Neuronal stem cell (in vitro differentiated cells): ENCODE results near the gene TIMM13.

Source experiments
- DNase-seq: peaks from one replicate; pipeline ENCODE4 v3.0.0-alpha.2; 2013; ENCODE audit warnings: low spot score
- H2AFZ ChIP-seq: one replicate; pipeline ENCODE4 v1.6.1; 2013; ENCODE audit warnings: mild to moderate bottlenecking, low read length, inconsistent platforms
- H2AK5ac ChIP-seq: 2 replicates; pipeline ENCODE4 v1.6.1; 2013; ENCODE audit warnings: low read depth, mild to moderate bottlenecking, inconsistent platforms, low read length, moderate library complexity, mixed read lengths
- H2BK120ac ChIP-seq: 2 replicates; pipeline ENCODE4 v1.6.1; 2013; ENCODE audit warnings: low read depth, mild to moderate bottlenecking, inconsistent platforms, low read length, moderate library complexity, mixed read lengths
- H2BK12ac ChIP-seq: one replicate; pipeline ENCODE4 v1.6.1; 2013; ENCODE audit warnings: low read length, inconsistent platforms
- H2BK15ac ChIP-seq: 2 replicates; pipeline ENCODE4 v1.6.1; 2013; ENCODE audit warnings: mild to moderate bottlenecking, low read length, inconsistent platforms, mixed read lengths
- H2BK5ac ChIP-seq: one replicate; pipeline ENCODE4 v1.6.1; 2013; ENCODE audit warnings: inconsistent platforms, mild to moderate bottlenecking, low read length, moderate library complexity
- H3K14ac ChIP-seq: one replicate; pipeline ENCODE4 v1.6.1; 2013; ENCODE audit warnings: low read length, inconsistent platforms
- H3K18ac ChIP-seq: 2 replicates; pipeline ENCODE4 v1.6.1; 2013; ENCODE audit warnings: low read length, inconsistent platforms
- H3K23ac ChIP-seq: 2 replicates; pipeline ENCODE4 v1.6.1; 2013; ENCODE audit warnings: low read depth, mild to moderate bottlenecking, mixed read lengths, low read length, inconsistent platforms; ENCODE audit not compliant: poor library complexity
- H3K27ac ChIP-seq: replicated peaks from 3 replicates; pipeline ENCODE4 v1.5.1; 2013; ENCODE audit warnings: low read length, inconsistent platforms
- H3K27me3 ChIP-seq, 3 experiments: 2 replicates each; pipeline ENCODE4 v1.6.1; 2013; ENCODE audit warnings: low read length in 3 of 3, mild to moderate bottlenecking in 2 of 3, inconsistent platforms in 1 of 3, low read depth in 1 of 3, mixed read lengths in 1 of 3, moderate library complexity in 1 of 3; ENCODE audit not compliant: control insufficient read depth in 3 of 3, insufficient read depth in 3 of 3
- H3K36me3 ChIP-seq, 2 donors: replicated peaks in 1 of 2; 2 replicates each; pipeline ENCODE4 v1.6.1; 2013; ENCODE audit warnings: low read length in 2 of 2; ENCODE audit not compliant: control insufficient read depth in 2 of 2, insufficient read depth in 2 of 2
- H3K4ac ChIP-seq: 2 replicates; pipeline ENCODE4 v1.6.1; 2013; ENCODE audit warnings: inconsistent platforms, mild to moderate bottlenecking, low read length, moderate library complexity
- H3K4me1 ChIP-seq, 2 donors: 1 replicate in 1 of 2; 2 replicates in 1 of 2; pipeline ENCODE4 v1.6.1; 2013; ENCODE audit warnings: low read length in 2 of 2, low read depth in 1 of 2; ENCODE audit not compliant: control insufficient read depth in 2 of 2, insufficient read depth in 1 of 2
- H3K4me2 ChIP-seq: one replicate; pipeline ENCODE4 v1.6.1; 2013; ENCODE audit warnings: mild to moderate bottlenecking, low read length, inconsistent platforms; ENCODE audit not compliant: insufficient read depth, poor library complexity, severe bottlenecking
- H3K4me3 ChIP-seq, 2 donors: 2 replicates each; pipeline ENCODE4 v1.5.1; 2013; ENCODE audit warnings: low read length in 2 of 2, mild to moderate bottlenecking in 2 of 2, inconsistent platforms in 1 of 2, moderate library complexity in 1 of 2
- H3K79me1 ChIP-seq: one replicate; pipeline ENCODE4 v1.6.1; 2013; ENCODE audit warnings: low read depth, mild to moderate bottlenecking, inconsistent platforms, low read length, moderate library complexity
- H3K9ac ChIP-seq: one replicate; pipeline ENCODE4 v1.6.1; 2013; ENCODE audit warnings: mild to moderate bottlenecking, low read depth, low read length, inconsistent platforms; ENCODE audit not compliant: poor library complexity
- H3K9me3 ChIP-seq, 2 donors: replicated peaks in 1 of 2; 2 replicates each; pipeline versions ENCODE3 to v1.6.1; 2013; ENCODE audit warnings: low read length in 2 of 2, mild to moderate bottlenecking in 2 of 2, inconsistent platforms in 1 of 2, low read depth in 1 of 2, mixed read lengths in 1 of 2, moderate library complexity in 1 of 2; ENCODE audit not compliant: control insufficient read depth in 2 of 2, insufficient read depth in 1 of 2
- H4K8ac ChIP-seq: one replicate; pipeline ENCODE4 v1.6.1; 2013; ENCODE audit warnings: low read depth, mild to moderate bottlenecking, inconsistent platforms, low read length, moderate library complexity
- H4K91ac ChIP-seq: one replicate; pipeline ENCODE4 v1.6.1; 2013; ENCODE audit warnings: low read length, low read depth, mild to moderate bottlenecking, inconsistent platforms; ENCODE audit not compliant: poor library complexity
- WGBS, 2 donors: extraction: QIAGEN DNeasy Blood & Tissue Kit; methylation state at CpG; one replicate each; pipeline ENCODE4 v1.1.7; 2013; ENCODE audit warnings: missing lambda C conversion rate in 2 of 2, mixed read lengths in 1 of 2; ENCODE audit not compliant: insufficient read length in 2 of 2, insufficient replicate concordance in 1 of 2; ENCODE audit errors: extremely low coverage in 2 of 2; 5-methylcytosine and 5-hydroxymethylcytosine counted together

The TIMM13 gene

DNA sequence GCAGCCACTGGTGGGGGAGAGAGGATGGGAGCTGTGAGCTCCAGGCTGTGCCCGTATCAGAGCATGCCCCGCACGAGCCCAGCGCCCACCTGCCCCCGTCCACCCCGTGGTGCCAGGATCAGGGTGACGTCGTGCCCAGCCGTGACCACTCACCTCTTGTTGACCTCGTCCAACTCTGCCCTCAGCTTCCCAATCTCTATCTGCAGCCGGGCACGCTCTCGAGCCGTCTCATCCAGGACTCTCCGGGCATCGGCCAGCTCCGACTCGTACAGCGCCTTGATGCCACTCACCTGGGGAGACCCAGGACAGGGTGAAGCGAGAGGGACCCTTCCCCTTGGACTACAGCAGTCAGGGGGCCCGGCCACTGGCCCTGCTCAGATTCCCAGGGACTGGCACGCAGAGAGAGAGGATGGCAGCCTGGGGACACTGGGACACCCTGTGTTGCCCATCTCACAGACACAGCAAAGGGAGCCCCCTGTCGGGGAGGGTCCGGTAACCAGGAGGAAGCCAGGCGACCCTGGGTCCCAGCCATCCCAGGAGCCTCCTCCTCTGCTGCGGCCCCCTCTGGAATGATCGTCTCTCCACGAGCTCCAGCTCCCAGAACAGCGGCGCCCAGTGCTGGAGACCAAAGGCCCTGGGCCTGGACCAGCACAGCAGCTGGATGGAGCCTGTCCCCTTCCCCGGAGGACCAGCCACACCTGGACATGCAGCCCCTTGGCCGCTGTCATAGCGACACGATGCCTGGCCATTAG is 17.0 kb upstream of the TIMM13 start:
- no peak overlapping the region for H3K4me3 ChIP-seq
- H2BK15ac ChIP-seq: no peak overlapping the region
- H2AK5ac ChIP-seq: no peak overlapping the region
- DNase-seq: no peak
- no peak overlapping the region for H3K23ac ChIP-seq
- H3K27ac ChIP-seq: no peak overlapping the region
- no CpG with 5 or more reads among the region's 34 CpGs for WGBS, 2 donors
- H3K9me3 ChIP-seq: no peaks in the 10 kb centered on the region
- no peak overlapping the region for H3K18ac ChIP-seq
- no peak overlapping the region for H3K4ac ChIP-seq
- no peak overlapping the region for H3K14ac ChIP-seq
- H3K4me1 ChIP-seq: peaks cover 0 to 8% of the 10 kb centered on the region in 2 donors
- H2BK12ac ChIP-seq: no peak overlapping the region
- no peak overlapping the region for H3K4me2 ChIP-seq
- no peak overlapping the region for H2AFZ ChIP-seq
- no peak overlapping the region for H4K8ac ChIP-seq
- H3K27me3 ChIP-seq: no peaks in the 10 kb centered on the region
- peaks cover 36 to 67% of the 10 kb centered on the region in 2 donors for H3K36me3 ChIP-seq
- H4K91ac ChIP-seq: no peak overlapping the region
- no peak overlapping the region for H3K9ac ChIP-seq
- H3K79me1 ChIP-seq: peaks cover 52% of the 10 kb centered on the region
- no peak overlapping the region for H2BK120ac ChIP-seq
- H2BK5ac ChIP-seq: peak overlapping the region; percentile 2

DNA sequence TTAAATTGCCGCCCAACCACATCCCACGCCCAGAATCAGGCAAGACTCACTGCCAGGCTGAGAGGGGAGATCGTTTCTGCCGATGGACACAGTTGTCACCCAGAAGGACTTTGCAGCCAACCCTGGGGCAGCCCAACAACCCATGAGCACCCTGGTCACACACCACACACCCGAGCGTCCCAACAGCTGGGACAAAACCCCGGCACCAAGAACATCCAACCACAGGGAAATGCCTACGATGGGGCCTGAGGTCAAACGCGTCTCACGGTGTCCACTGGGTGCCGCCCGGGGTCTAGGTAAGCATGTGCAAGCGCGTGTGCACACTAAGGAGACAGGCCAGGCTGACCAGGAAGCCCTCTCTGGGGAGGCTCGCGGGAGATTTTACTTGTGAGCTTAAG is 16.4 kb upstream of the TIMM13 start:
- no peak for DNase-seq
- H3K27me3 ChIP-seq: no peaks in the 10 kb centered on the region
- no peak overlapping the region for H2BK5ac ChIP-seq
- WGBS, 2 donors: no CpG with 5 or more reads among the region's 17 CpGs
- no peak overlapping the region for H3K4me3 ChIP-seq
- no peak overlapping the region for H2BK15ac ChIP-seq
- no peak overlapping the region for H3K4me2 ChIP-seq
- H3K4me1 ChIP-seq: peaks cover 0 to 8% of the 10 kb centered on the region in 2 donors
- H3K14ac ChIP-seq: no peak overlapping the region
- H3K9ac ChIP-seq: no peak overlapping the region
- no peak overlapping the region for H2BK120ac ChIP-seq
- no peak overlapping the region for H2BK12ac ChIP-seq
- no peak overlapping the region for H2AFZ ChIP-seq
- no peaks in the 10 kb centered on the region for H3K9me3 ChIP-seq
- peaks cover 39 to 67% of the 10 kb centered on the region in 2 donors for H3K36me3 ChIP-seq
- no peak overlapping the region for H2AK5ac ChIP-seq
- H3K18ac ChIP-seq: no peak overlapping the region
- no peak overlapping the region for H3K27ac ChIP-seq
- no peak overlapping the region for H3K23ac ChIP-seq
- peaks cover 53% of the 10 kb centered on the region for H3K79me1 ChIP-seq
- no peak overlapping the region for H3K4ac ChIP-seq
- H4K8ac ChIP-seq: no peak overlapping the region
- no peak overlapping the region for H4K91ac ChIP-seq

DNA sequence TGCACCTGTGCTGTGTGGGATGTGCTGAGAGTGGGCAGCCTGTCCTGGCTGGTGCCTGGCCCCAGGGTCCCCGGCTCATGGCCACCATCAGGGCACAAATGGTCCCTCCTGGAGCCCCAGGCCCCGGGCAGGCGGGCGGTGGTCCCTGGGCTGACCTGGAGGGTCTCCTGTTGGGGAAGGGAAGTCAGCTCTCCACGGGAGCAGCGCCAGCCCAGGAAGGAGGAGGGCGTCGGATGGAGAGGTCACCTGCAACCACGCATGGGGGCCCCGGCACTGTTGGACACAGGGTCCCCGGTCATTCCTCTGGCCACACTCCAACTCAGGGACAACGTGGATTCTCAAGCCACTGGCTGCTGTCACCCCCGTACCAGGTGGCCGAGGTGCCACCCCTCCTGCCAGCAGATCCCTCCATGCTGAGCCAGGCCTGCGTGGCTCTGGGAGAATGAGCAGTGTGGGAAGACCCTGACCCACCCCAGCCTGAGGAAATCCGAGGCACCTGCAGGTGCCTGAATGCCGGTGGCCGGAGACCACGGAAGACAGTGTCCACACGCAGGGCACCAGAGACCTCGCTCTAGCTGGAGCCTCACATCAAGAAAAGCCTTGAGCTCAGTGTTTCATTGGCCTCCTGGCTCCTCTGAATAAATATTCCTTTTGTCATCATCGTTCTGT is 15.9 kb upstream of the TIMM13 start:
- Histone ChIP-seq H3K14ac (no peak overlapping the region), H4K8ac (no peak overlapping the region), H4K91ac (no peak overlapping the region), H2AFZ (no peak overlapping the region), H2AK5ac (no peak overlapping the region), H3K4me1 (peaks cover 0 to 8% of the 10 kb centered on the region in 2 donors), H2BK5ac (no peak overlapping the region), H3K4me3 (no peak overlapping the region), H3K27ac (no peak overlapping the region), H3K4me2 (no peak overlapping the region), H2BK120ac (no peak overlapping the region), H3K23ac (no peak overlapping the region), H3K79me1 (peaks cover 56% of the 10 kb centered on the region), H3K36me3 (peaks cover 43 to 71% of the 10 kb centered on the region in 2 donors), H3K4ac (no peak overlapping the region), H2BK12ac (no peak overlapping the region), H3K27me3 (no peaks in the 10 kb centered on the region), H3K18ac (no peak overlapping the region), H2BK15ac (no peak overlapping the region), H3K9me3 (no peaks in the 10 kb centered on the region), H3K9ac (no peak overlapping the region)
- DNase-seq: no peak
- WGBS, 2 donors: no CpG with 5 or more reads among the region's 22 CpGs

DNA sequence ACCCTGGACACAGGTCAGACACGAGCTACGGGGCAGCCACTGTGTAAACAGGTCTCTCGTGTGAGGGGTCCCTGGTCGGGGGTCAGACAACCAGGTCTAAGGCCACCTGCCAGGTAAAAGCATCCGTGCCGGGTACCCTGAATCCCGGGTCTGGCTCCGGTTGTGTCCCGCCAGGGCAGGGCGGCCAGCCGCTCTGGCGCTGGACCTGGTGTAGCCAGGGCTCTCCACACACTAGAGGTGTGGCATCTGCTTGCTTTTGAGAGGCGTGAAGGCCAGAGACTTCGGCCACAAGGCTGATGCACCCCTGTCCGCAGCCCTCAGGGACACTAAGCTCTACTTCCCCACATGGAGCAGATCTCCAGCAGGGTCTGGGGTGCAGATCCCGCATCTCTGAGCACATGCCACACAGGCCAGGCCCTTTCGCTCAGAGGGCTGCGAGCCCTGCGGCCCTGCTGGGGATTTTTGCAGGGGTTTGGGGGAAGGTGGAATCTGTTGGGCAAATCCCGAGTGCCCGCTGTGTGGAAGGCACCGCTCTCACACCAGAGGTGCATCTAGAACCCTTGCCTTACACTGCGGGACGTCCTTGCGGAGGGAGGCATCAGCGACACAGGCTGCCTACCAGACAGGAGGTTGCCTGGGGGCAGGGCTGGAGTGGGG is 13.8 kb upstream of the TIMM13 start:
- H3K18ac ChIP-seq: no peak overlapping the region
- H3K23ac ChIP-seq: peak overlapping the region; percentile 73
- H3K4me1 ChIP-seq: no peaks in the 10 kb centered on the region
- no peak overlapping the region for H3K14ac ChIP-seq
- DNase-seq: no peak
- no CpG with 5 or more reads among the region's 26 CpGs for WGBS, 2 donors
- peak overlapping the region; percentile 12 for H3K9ac ChIP-seq
- no peak overlapping the region for H2BK5ac ChIP-seq
- peak overlapping the region; percentile 66 for H3K4ac ChIP-seq
- H4K91ac ChIP-seq: no peak overlapping the region
- no peaks in the 10 kb centered on the region for H3K9me3 ChIP-seq
- H2AK5ac ChIP-seq: no peak overlapping the region
- no peak overlapping the region for H2AFZ ChIP-seq
- H3K4me2 ChIP-seq: peak overlapping the region; percentile 2
- H4K8ac ChIP-seq: no peak overlapping the region
- H3K27ac ChIP-seq: no peak overlapping the region
- no peak overlapping the region for H3K4me3 ChIP-seq
- H3K27me3 ChIP-seq: no peaks in the 10 kb centered on the region
- H2BK120ac ChIP-seq: no peak overlapping the region
- H2BK12ac ChIP-seq: peak overlapping the region; percentile 94
- no peak overlapping the region for H2BK15ac ChIP-seq
- peaks cover 48% of the 10 kb centered on the region for H3K79me1 ChIP-seq
- peaks cover 56 to 76% of the 10 kb centered on the region in 2 donors for H3K36me3 ChIP-seq
